Rectal smooth muscle tissue (tissue), 1 donor: ENCODE data around the gene ENOX2.
"Not testable (repeated sequence)": the region's sequence is repeated elsewhere in the genome, so short reads cannot be mapped to it uniquely, and the experiment has no call there.

Experiments used
- H3K27ac ChIP-seq: one replicate; pipeline ENCODE4 v1.7.0; 2013; ENCODE audit warnings: low read depth, low read length, inconsistent platforms
- H3K27me3 ChIP-seq: one replicate; pipeline ENCODE4 v1.7.0; 2013; ENCODE audit warnings: low read length; ENCODE audit not compliant: control insufficient read depth, insufficient read depth
- H3K36me3 ChIP-seq: one replicate; pipeline ENCODE4 v1.7.0; 2013; ENCODE audit warnings: low read length; ENCODE audit not compliant: control insufficient read depth, insufficient read depth
- H3K4me1 ChIP-seq: one replicate; pipeline ENCODE4 v1.7.0; 2013; ENCODE audit warnings: low read length; ENCODE audit not compliant: control insufficient read depth, insufficient read depth
- H3K4me3 ChIP-seq: one replicate; pipeline ENCODE4 v1.7.0; 2013; ENCODE audit warnings: low read length
- H3K9ac ChIP-seq: one replicate; pipeline ENCODE4 v1.7.0; 2013; ENCODE audit warnings: low read length

Gene ENOX2

DNA sequence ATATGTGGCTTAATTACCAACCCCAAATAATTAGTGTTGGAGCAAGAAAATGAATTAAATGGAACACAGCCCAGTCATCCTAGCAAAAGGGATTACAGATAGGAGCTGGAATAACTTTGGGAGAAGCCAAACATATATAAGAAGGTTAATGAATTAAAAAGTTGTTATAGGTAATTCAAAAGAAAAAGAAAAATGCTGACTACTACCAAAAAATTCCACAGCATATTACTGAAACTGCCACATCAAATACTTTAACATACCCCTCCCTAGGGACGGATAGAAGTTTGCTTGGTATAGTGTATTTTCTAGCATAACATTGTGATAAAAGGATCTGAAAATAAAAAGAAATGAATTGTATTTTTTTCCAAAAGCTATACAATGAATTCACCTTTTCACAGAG lies 99.5 kb downstream of the ENOX2 start:
- H3K4me1 ChIP-seq, result no peaks in the 10 kb centered on the region
- no peak overlapping the region for H3K27ac ChIP-seq
- H3K36me3 ChIP-seq, result no peaks in the 10 kb centered on the region
- H3K27me3 ChIP-seq, result no peaks in the 10 kb centered on the region
- no peak overlapping the region for H3K9ac ChIP-seq
- no peak overlapping the region for H3K4me3 ChIP-seq

GRCh38 chrX:130801901-130802300 lies 101.1 kb downstream of the ENOX2 start:
- H3K4me1 ChIP-seq, result no peaks in the 10 kb centered on the region
- H3K27ac ChIP-seq, result no peak overlapping the region
- H3K27me3 ChIP-seq, result no peaks in the 10 kb centered on the region
- no peak overlapping the region for H3K4me3 ChIP-seq
- no peak overlapping the region for H3K9ac ChIP-seq
- H3K36me3 ChIP-seq, result no peaks in the 10 kb centered on the region

DNA sequence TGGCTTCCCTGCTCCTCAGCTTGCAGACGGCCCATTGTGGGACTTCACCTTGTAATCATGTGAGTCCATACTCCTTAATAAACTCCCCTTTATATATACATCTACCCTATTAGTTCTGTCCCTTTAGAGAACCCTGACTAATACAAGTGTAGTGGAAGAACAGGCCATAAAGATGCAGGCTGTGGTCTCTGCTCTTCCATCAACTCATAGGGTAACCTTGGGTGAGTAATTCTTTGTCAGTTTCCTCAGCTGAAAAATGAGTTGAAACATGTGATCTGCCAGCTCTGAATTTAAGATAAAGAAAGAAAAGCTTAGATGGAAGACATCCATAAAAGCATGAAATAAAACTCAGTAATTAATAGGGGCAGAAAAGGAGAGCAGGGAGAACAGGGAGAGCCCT lies 103.6 kb downstream of the ENOX2 start:
- Histone ChIP-seq H3K27ac (no peak overlapping the region), H3K36me3 (no peaks in the 10 kb centered on the region), H3K27me3 (no peaks in the 10 kb centered on the region), H3K4me1 (no peaks in the 10 kb centered on the region), H3K9ac (no peak overlapping the region), H3K4me3 (no peak overlapping the region)

GRCh38 chrX:130793975-130794374 lies 109.0 kb downstream of the ENOX2 start:
- no peaks in the 10 kb centered on the region for H3K27me3 ChIP-seq

GRCh38 chrX:130791870-130792269 lies 111.1 kb downstream of the ENOX2 start:
- H3K4me3 ChIP-seq, H3K27ac ChIP-seq, H3K4me1 ChIP-seq, H3K9ac ChIP-seq, H3K27me3 ChIP-seq, H3K36me3 ChIP-seq: not testable (repeated sequence)

More at GRCh38 chrX:130793975-130794374, 109.0 kb downstream of the ENOX2 start:
- H3K4me1 ChIP-seq, result no peaks in the 10 kb centered on the region
- H3K27ac ChIP-seq, result no peak overlapping the region
- no peak overlapping the region for H3K4me3 ChIP-seq
- no peak overlapping the region for H3K9ac ChIP-seq
- no peaks in the 10 kb centered on the region for H3K36me3 ChIP-seq

DNA sequence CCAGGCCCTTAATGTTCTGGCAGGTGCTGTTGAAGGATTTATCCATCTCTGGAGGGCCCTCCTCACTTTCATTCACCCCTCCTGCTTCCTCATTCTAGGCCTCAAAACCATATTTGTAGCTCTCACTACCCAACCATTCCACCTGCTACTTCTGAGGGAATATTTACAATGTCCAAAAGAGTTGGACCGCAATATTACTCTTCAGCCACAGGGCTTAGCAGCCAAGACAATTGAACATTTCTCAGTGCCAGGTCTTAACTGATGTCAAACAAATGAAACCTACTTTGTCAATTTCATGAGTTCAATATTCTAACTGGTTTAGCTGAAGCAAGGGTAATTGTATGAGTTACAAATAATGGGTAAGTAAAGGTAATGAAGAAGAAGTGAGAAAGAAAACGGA lies 113.2 kb downstream of the ENOX2 start:
- no peak overlapping the region for H3K4me3 ChIP-seq
- H3K4me1 ChIP-seq, result no peaks in the 10 kb centered on the region
- H3K9ac ChIP-seq, result no peak overlapping the region
- no peaks in the 10 kb centered on the region for H3K27me3 ChIP-seq
- H3K27ac ChIP-seq, result no peak overlapping the region
- H3K36me3 ChIP-seq, result no peaks in the 10 kb centered on the region

DNA sequence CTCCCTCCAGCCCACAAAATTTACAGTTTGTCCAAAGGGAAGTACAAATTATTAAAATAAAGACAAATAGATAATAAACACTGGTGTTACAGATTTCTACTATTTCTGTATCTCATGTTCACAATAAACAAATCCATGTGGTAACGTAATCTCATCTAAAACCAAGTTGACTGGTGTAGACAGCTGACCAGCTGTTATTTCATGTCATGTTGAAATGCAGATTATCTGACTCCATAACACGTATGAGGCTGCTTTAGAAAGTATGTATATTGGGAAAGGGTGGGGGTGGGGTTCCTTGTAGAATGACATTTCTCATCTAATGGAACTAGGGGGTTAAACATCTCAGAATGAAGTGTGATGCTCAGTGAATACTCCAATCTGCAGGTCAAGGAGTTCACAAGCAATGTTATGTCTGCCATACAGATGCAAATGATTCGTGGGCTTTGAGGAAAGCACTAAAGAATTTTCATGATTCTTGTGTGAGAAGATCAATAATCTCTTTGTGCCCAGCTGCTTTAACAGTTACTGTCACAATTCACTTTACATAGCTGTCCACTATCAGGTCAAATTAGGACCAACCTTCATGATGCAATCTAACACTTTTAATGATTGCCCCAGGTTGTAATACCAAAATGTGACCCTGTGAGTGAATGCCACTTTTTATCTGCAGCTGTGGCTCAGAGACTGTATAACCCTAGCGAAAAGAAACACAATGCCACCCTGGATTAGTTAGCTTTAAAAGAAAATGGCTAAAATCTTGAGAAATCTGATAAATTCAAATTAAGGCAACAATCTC lies 114.0 kb downstream of the ENOX2 start:
- no peaks in the 10 kb centered on the region for H3K4me1 ChIP-seq
- no peak overlapping the region for H3K4me3 ChIP-seq
- no peaks in the 10 kb centered on the region for H3K36me3 ChIP-seq
- no peak overlapping the region for H3K27ac ChIP-seq
- no peaks in the 10 kb centered on the region for H3K27me3 ChIP-seq
- no peak overlapping the region for H3K9ac ChIP-seq

- no peaks in the 10 kb centered on the region for H3K36me3 ChIP-seq
- H3K4me1 ChIP-seq, result no peaks in the 10 kb centered on the region
Measured at GRCh38 chrX:130786030-130786429, 117.0 kb downstream of the ENOX2 start.

GRCh38 chrX:130778773-130779172 lies 124.2 kb downstream of the ENOX2 start:
- H3K9ac ChIP-seq, result no peak overlapping the region
- H3K27me3 ChIP-seq, result no peaks in the 10 kb centered on the region
- H3K27ac ChIP-seq, result no peak overlapping the region
- no peaks in the 10 kb centered on the region for H3K36me3 ChIP-seq
- H3K4me3 ChIP-seq, result no peak overlapping the region
- no peaks in the 10 kb centered on the region for H3K4me1 ChIP-seq

More at GRCh38 chrX:130786030-130786429, 117.0 kb downstream of the ENOX2 start:
- Histone ChIP-seq H3K9ac (no peak overlapping the region), H3K27me3 (no peaks in the 10 kb centered on the region), H3K27ac (no peak overlapping the region), H3K4me3 (no peak overlapping the region)

DNA sequence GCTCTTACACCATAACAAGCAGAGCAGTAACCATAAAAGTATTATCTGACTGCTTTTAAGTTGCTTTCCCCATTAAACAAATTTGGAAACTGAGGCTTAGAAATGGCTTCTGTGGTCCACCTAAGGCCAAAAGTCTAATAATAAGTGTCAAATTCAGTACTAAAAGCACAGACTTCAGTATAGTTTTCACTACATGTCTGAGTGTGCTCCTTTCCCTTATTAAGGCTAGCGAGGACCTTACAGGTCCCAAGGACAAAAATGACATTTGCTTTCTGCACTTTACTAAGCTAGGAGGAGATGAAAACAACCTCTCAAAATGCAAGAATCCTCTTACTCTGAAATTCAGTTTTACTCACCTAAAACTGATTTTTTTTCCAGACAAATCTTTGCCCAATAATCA lies 127.2 kb downstream of the ENOX2 start:
- Histone ChIP-seq H3K4me3 (no peak overlapping the region), H3K4me1 (no peaks in the 10 kb centered on the region), H3K27me3 (no peaks in the 10 kb centered on the region), H3K27ac (no peak overlapping the region), H3K9ac (no peak overlapping the region), H3K36me3 (no peaks in the 10 kb centered on the region)

DNA sequence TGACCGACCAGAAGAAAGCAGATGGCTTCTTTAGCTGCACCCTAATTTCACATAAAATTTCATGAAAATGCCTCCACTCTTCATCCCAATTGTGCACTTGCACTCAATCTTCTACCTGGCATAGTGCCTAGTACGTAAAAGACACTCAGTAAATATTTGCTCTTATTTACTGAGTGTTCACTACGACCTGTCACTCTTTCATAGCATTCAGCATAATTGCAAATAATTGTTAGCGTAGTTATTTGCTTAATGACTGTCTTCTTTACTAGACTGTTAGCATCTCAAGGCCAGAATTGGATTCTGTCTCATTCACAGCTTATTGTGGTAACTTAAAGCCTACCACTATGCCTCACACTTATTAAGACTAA lies 130.2 kb downstream of the ENOX2 start:
- no peak overlapping the region for H3K27ac ChIP-seq
- no peak overlapping the region for H3K4me3 ChIP-seq
- no peaks in the 10 kb centered on the region for H3K27me3 ChIP-seq
- no peaks in the 10 kb centered on the region for H3K36me3 ChIP-seq
- H3K4me1 ChIP-seq, result no peaks in the 10 kb centered on the region
- H3K9ac ChIP-seq, result no peak overlapping the region

DNA sequence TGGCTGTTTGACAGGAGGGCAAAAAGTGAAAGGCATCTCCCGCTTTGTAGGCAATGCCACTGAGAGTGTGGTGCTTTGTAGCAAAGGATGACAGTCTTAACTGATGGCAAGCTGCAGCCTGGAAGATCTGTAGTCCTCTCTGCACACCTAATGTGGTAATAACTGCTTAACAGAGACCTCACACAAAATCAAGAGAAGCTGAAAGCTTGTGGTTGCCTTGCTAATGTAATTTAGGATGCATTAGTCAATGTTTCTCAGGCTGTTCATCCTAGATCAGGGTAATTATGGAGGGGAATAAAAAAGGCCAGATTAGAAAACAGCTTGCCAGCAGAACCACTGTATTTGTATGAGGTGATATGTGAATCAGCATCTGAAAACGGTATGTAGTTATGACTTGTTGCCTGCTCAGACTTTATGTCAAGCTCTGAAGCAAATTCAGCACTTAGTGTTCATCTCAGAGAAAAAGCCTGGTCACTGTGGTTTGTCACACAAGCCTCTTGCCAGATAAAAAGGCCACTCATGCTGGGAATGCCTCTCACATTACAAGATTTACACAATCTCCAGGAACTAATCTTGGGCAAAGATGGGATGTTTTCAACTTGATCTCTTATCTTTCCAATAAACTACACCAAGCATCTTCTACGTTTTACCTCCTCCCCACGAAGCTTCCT lies 130.8 kb downstream of the ENOX2 start:
- Histone ChIP-seq H3K27ac (no peak overlapping the region), H3K4me1 (no peaks in the 10 kb centered on the region), H3K4me3 (no peak overlapping the region), H3K36me3 (no peaks in the 10 kb centered on the region), H3K9ac (no peak overlapping the region), H3K27me3 (no peaks in the 10 kb centered on the region)

- Histone ChIP-seq H3K9ac (no peak overlapping the region), H3K4me3 (no peak overlapping the region), H3K4me1 (no peaks in the 10 kb centered on the region), H3K27ac (no peak overlapping the region), H3K36me3 (no peaks in the 10 kb centered on the region), H3K27me3 (no peaks in the 10 kb centered on the region)
Measured at GRCh38 chrX:130771648-130772047, 131.4 kb downstream of the ENOX2 start.
